Thyroid gland (tissue), 4 donors: ENCODE measurements around the gene NREP. TPM values are rescaled to one million over a fixed set of nuclear protein-coding genes. Genes with fewer than 3 reads are reported as not detected.

ENCODE experiments used
- DNase-seq, 2 donors: peaks; one replicate each; pipeline ENCODE4 v3.0.0-alpha.2; 2019
- H3K27ac ChIP-seq, 3 donors: fragments of 200-600 bp; sonication (generic); 1 replicate in 2 of 3; 2 replicates in 1 of 3; pipeline ENCODE4 v1.5.1; 2016 to 2019; ENCODE audit warnings: mild to moderate bottlenecking in 1 of 3, moderate library complexity in 1 of 3
- H3K27me3 ChIP-seq: fragments of 200-600 bp; sonication (generic); one replicate; pipeline ENCODE4 v1.5.1; 2019
- H3K36me3 ChIP-seq, 2 donors: fragments of 200-600 bp; sonication (generic); one replicate each; pipeline ENCODE4 v1.5.1; 2016 to 2019
- H3K4me1 ChIP-seq, 2 donors: fragments of 200-600 bp; sonication (generic); one replicate each; pipeline ENCODE4 v1.5.1; 2017 to 2019
- H3K4me3 ChIP-seq, 3 donors: fragments of 200-600 bp; sonication (generic); replicated peaks in 1 of 3; 1 replicate in 2 of 3; 2 replicates in 1 of 3; pipeline ENCODE4 v1.5.1; 2016; ENCODE audit warnings: mild to moderate bottlenecking in 1 of 3
- H3K9me3 ChIP-seq: fragments of 200-600 bp; sonication (generic); one replicate; pipeline ENCODE4 v1.5.1; 2017
- CTCF ChIP-seq, 6 experiments: fragments of 200-600 bp in 3 of 6; fragments of 450-650 bp in 3 of 6; sonication (generic) in 3 of 6; IDR thresholded peaks; one replicate each; pipeline ENCODE4 v1.5.1; 2016 to 2019; ENCODE audit warnings: antibody characterized with exemption in 6 of 6, mild to moderate bottlenecking in 2 of 6, inconsistent platforms in 1 of 6, moderate library complexity in 1 of 6
- POLR2A ChIP-seq, 2 donors: fragments of 450-650 bp; IDR thresholded peaks; one replicate each; pipeline ENCODE4 v1.6.1; 2017; ENCODE audit warnings: antibody characterized with exemption in 2 of 2, mild to moderate bottlenecking in 2 of 2, moderate library complexity in 1 of 2
- WGBS, 2 donors: methylation state at CpG; one replicate each; pipeline ENCODE4 v1.1.5; 2017; 5-methylcytosine and 5-hydroxymethylcytosine counted together
- intact Hi-C: fragments of 100-400 bp; cut with DNase I; formaldehyde crosslinking; loops from one replicate; pipeline ENCODE4 v1.15.1; 2023
- total RNA-seq, 4 donors: library from RNA; depleted of rRNA; stranded (reverse); fragments of >200 nt; gene quantifications; one replicate each; pipeline ENCODE4 v1.2.3, GENCODE V29; 2016

The NREP gene
- total RNA-seq, 4 donors from 2014 or later: 4.4 to 20.6 (median 11.1) TPM

DNA sequence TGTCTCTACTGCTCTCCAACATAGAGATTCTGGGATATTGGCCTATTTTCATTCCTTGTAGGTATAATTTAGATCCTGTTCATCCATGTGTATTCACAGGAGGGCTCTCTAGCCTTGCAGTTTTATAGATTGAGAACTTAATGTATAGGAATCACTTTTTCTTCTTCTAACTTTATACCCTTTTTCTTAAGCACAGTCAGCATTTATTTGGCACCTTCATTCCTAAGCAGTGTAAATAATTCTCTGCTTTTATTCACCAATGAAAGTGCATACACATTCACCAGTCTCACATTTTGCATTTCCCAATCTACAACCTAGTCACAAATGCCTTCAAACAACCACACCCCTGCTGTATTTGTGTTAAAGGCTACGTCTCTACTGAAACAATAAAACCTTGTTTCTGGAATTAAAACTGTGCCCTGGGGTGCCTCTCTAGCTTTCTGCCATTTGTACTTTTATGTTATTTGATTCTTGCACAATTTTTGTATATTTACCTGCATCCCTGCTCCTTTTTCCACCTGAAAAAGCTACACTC is 49.3 kb downstream of the NREP start:
- H3K36me3 ChIP-seq: no peaks in the 10 kb centered on the region
- H3K4me1 ChIP-seq: no peaks in the 10 kb centered on the region
- H3K27me3 ChIP-seq: no peaks in the 10 kb centered on the region
- H3K9me3 ChIP-seq: no peaks in the 10 kb centered on the region
- DNase-seq: no peak
- no peak overlapping the region for H3K27ac ChIP-seq
- 90 to 98% methylated on average over 1 of the region's 1 CpG for WGBS, 2 donors
- intact Hi-C loops: no loop called here
- H3K4me3 ChIP-seq: no peak overlapping the region
- TF ChIP-seq POLR2A (IDR thresholded peaks at IDR 0.05) (no peak), CTCF (IDR thresholded peaks at IDR 0.05) (no peak)

- no peak for TF ChIP-seq POLR2A (IDR thresholded peaks at IDR 0.05)
- TF ChIP-seq CTCF (IDR thresholded peaks at IDR 0.05): no peak
- no peaks in the 10 kb centered on the region for H3K9me3 ChIP-seq
- H3K27ac ChIP-seq: no peak overlapping the region
- H3K4me3 ChIP-seq: no peak overlapping the region
- DNase-seq: no peak
- WGBS, 2 donors: 42 to 54% methylated on average over 4 of the region's 4 CpGs
- intact Hi-C loops: no loop called here
- H3K27me3 ChIP-seq: no peaks in the 10 kb centered on the region
- no peaks in the 10 kb centered on the region for H3K36me3 ChIP-seq
- no peaks in the 10 kb centered on the region for H3K4me1 ChIP-seq
Measured at GRCh38 chr5:111706345-111706744, 50.6 kb downstream of the NREP start.

DNA sequence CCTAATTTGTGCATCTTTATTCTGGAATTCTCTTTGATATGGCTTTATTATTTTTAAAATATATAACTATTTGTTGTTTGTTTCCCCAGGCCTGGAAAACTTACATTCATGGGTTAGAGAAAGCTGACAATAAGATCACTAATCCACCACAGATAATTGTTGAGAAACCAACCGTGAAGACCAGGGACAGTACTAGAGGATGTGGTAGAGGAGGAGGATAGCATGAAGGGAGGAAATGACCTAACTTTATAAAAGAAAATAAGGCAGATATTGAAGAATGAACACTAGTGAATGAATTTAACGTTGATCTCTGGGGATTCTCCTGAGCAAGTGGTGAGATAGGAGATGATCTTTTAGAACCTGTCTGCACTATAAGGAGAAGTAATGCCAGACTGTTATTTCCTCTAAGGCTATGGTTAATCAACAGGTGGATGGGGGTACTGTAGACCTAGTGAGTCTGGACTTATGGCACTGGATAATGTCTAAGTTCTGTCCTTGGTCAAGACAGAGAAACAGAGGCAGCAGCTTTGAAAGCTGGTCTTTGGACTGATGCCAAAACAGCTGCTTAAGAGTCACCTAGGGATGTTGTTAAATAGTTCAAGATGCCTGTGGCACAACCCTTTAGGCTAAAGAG is 52.4 kb downstream of the NREP start:
- intact Hi-C loops: no loop called here
- H3K4me3 ChIP-seq: no peak overlapping the region
- 45 to 47% methylated on average over 2 of the region's 2 CpGs for WGBS, 2 donors
- DNase-seq: no peak
- H3K9me3 ChIP-seq: no peaks in the 10 kb centered on the region
- no peak overlapping the region for H3K27ac ChIP-seq
- no peaks in the 10 kb centered on the region for H3K36me3 ChIP-seq
- no peaks in the 10 kb centered on the region for H3K27me3 ChIP-seq
- TF ChIP-seq CTCF (IDR thresholded peaks at IDR 0.05) (no peak), POLR2A (IDR thresholded peaks at IDR 0.05) (no peak)
- no peaks in the 10 kb centered on the region for H3K4me1 ChIP-seq

DNA sequence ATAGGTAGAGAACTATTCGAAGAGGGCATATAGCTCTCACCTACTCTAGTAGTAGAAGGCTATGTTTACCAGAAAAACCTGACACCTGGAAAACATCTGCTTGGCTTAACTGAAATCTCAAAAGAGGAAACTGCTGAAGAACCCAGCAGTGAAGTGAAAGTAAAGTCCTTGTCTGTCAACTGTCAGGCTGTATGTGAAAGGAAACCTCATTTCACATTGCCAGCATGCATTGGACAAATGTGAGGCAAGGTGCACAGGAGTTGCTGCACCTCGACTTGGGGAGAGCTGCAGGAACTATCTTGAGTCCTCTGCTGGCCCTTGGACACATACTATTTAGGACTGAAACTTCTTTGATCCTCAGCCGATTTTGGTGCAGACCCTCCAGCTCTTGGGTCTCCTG is 53.3 kb downstream of the NREP start:
- Histone ChIP-seq H3K36me3 (no peaks in the 10 kb centered on the region), H3K27ac (no peak overlapping the region), H3K4me3 (no peak overlapping the region), H3K9me3 (no peaks in the 10 kb centered on the region), H3K27me3 (no peaks in the 10 kb centered on the region), H3K4me1 (no peaks in the 10 kb centered on the region)
- WGBS, 2 donors: 81 to 91% methylated on average over 3 of the region's 3 CpGs
- no peak for TF ChIP-seq POLR2A (IDR thresholded peaks at IDR 0.05)
- TF ChIP-seq CTCF (IDR thresholded peaks at IDR 0.05): no peak
- no peak for DNase-seq
- intact Hi-C loops: no loop called here

DNA sequence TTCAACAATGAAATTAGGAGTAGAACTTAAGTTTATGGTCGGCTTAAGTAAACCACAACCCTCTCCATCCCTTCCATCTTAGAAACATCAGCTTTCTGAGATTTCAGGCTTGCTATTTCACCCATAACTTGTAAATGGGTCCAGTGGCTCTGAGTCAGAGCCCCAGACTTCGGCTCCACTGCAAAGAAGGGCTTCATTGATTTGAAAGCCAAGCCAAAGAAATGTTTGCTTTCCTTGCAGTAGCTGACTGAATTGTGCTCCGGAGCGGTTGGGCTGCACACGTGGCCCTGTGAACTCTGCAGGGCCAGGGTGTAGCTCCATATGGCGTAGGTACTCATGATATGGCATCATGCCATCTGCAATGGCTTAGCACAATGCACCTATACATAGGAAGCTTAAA is 57.0 kb downstream of the NREP start:
- Histone ChIP-seq H3K4me3 (no peak overlapping the region), H3K27ac (no peak overlapping the region), H3K9me3 (no peaks in the 10 kb centered on the region), H3K27me3 (no peaks in the 10 kb centered on the region), H3K4me1 (peaks cover 0 to 7% of the 10 kb centered on the region in 2 donors), H3K36me3 (no peaks in the 10 kb centered on the region)
- TF ChIP-seq POLR2A (IDR thresholded peaks at IDR 0.05) (no peak), CTCF (IDR thresholded peaks at IDR 0.05) (no peak)
- intact Hi-C loops: no loop called here
- 58 to 68% methylated on average over 6 of the region's 6 CpGs for WGBS, 2 donors
- no peak for DNase-seq
